CD4-positive, alpha-beta T cell treated with Interleukin-4 for 4 hours (primary cell): ENCODE results near the gene FCMR.

ENCODE experiments used
- DNase-seq: peaks from one replicate; pipeline ENCODE4 v3.0.0-alpha.2; 2020

The FCMR gene

GRCh38 chr1:206898089-206898914, 23.4 kb downstream of the FCMR start:
- DNase-seq = no peak

GRCh38 chr1:206897175-206897574, 24.6 kb downstream of the FCMR start, which contains the start of gene IL24:
IL24 (plus strand) TSS chr1:206897443; CDS start chr1:206897833, 390 bp downstream.
- DNase-seq = no peak

DNA sequence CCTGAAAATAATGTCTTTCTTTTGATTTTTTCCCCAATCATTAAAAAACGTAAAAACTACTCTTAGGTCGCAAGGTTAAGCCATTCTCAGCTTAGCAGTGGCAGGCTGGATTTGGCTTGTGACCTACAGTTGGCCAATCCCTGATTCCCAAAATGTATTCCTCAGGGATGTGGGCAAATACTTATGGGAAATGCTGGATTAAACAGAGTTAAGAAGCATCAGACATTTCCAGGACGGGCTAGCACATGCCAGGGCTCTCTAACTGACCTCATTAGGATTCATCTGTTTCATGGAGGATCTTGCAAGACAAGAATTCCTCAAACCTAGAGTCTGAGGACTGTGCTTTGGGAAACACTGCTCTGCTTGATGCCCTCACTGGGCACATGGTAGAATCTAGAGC, 25.5 kb downstream of the FCMR start:
- DNase-seq = no peak

DNA sequence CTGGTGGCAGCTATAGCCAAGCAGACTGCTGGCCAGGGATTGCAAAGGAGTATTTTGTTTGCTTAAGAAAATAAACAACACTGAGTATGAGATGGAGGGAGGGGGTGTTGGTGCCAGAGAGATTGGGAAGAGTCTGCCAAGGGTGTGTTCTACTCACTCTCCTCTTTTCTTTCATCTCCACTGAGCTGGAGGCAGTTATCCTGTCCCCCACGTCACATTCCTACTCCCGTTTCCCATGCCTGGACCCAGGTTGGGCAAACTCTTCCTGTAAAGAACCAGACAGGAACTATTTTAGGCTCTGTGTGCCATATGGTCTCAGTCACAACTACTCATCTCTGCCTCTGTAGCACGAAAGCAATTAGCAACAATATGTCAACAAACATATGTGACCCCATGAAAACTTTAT, 25.9 kb downstream of the FCMR start:
- DNase-seq = no peak

DNA sequence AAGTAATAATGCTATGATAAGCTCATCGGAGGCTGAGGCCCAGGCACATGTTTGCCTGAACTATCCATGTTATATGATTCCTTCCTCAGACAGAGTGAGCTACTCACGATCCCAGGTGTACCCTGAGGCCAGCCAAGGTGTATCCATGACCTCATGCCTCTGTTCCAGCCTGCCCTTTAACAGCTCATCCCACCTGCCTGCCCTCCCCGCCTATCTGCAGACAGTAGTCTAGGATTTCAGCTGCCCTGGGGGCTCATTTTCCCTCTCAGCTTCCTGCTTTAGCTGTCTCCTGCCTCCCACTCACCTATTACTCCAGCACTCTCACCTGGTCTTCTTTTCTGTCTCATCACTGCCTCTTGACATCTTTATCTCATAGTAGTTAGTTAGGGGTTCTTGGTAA, 26.4 kb downstream of the FCMR start:
- no peak for DNase-seq

DNA sequence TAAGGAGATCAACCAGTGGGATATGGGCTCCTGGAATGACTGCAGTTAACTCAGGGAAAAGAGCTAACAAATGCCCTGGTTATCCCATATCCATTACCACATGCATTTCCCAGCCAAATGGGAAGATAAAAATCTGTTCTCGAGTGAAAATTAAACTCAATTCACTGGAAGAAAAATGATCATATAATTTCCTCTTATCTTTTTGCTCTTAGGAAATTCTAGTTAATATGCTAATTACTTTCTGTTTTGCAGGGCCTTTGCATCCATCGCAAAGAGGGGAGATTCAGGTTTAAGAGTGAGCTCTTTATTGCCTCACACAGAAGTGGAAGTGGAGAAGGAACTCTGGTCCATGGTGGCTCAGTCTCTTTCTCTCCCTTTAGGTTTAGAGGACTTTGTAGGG, 28.4 kb downstream of the FCMR start:
- DNase-seq = no peak

- no peak for DNase-seq
These were observed 29.3 kb downstream of the FCMR start for GRCh38 chr1:206892351-206892984.

DNA sequence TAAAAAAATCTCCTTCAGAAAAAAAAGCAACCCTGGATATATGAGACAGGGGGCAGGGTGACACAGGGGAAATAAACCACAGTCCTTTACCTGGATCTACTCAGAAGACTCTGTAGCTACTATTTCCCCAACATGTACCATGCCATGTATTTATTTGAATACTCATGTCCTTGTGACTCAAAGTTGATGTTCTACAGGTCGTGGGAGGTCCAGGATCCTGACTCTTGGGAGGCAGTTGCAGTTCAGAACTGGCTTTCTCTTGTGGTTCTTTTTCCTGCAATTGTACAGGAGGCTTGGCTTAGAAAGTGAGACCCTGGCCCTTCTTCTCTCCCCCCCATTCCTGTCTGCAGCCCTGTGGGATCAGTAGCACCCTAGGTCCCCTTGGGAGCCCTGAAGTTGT, 30.3 kb downstream of the FCMR start:
- no peak for DNase-seq

DNA sequence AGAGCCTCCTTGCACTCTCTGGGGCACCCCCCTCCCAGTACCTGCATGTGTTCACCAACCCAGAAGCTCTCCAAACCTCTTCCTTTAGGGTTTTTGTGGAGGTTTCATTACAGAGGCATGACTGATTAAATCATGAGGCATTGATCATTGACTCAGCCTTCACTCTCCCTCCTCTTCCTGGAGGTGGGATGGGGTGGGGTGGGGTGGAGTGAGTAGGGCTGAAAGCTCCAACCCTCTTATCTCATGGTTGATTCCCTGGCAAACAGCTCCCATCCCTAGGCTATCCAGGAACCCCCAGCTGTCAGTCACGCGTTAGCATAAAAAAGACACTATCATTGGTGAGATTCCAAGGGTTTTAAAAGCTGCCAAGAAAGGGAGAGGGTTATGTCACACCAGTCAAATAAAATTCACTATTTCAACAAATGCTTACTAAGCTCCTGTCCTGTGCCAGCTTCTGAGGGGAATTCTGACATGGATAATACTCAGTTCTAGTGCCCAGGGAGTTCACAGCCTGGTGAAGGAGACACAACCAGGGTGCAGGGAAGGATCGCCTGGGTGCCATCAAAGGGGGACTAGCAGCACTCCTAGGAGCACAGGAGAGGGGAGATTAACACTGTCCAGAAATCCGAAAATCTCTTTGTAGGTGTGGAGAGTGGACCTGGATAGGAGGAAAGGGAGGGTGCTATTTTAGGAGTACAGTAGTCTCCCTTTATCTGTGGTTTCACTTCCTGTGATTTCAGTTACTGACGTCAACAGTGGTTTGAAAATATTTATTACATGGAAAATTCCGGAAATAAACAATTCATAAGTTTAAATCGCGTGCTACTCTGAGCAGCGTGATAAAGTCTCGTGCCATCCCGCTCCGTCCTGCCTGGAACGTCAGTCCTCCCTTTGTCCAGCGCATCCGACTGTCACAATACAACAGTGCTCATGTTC, 31.3 kb downstream of the FCMR start:
- DNase-seq = no peak

DNA sequence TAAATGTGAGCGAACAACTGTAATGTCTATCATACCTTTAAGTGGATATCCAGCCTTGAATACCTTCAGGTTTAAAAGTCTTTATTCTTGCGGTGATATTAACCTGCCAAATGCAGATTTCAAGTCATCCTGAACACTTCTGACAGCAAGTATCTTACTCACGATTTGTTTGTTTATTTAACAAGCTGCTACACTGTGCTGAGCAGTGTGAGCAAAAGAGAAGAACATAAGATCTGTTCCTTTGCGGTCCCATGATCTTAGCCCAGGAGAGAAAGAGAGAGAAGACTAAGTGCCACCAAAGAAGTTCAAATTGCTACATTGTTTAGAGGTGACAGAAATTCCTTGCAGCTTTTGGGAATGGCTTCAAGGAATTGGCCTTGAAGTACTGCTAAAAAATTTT, 34.0 kb downstream of the FCMR start:
- DNase-seq = no peak

GRCh38 chr1:206886831-206887230, 34.9 kb downstream of the FCMR start:
- no peak for DNase-seq

DNA sequence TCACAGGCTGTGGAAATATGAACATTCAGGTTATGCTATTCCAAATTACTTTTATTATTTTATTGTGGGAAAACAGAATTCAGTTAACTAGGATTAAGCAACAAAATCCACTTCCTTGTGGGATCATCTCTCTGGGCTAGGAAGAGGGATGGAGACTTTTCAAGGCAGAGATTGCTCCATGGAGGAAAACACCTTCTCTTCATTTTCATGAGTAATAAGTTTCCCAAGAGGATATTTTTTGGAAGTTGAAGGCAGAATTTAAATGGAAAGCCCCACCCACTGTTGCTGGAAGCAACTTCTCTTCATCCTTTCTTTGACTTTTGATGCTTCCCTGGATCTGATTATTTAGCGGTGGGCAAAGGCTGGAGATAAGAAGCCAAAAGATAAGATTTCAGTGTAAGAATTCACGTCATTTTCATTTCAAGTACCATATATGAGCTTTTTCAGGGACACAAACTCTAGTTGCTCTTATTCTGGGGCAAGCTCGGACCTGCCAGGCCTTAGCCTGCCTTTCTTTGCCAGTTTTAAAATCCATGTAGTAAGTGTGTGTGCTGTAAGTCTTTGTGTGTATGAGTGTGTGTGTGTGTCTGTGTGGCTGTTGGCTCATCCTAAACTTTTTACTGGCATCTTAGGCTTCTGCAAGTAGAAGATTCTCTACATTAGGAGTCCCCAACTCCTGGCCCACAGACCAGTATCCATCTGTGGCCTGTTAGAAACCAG, 36.2 kb downstream of the FCMR start:
- no peak for DNase-seq

GRCh38 chr1:206883876-206884275, 37.9 kb downstream of the FCMR start:
- no peak for DNase-seq

- no peak for DNase-seq
These were observed 38.6 kb downstream of the FCMR start for GRCh38 chr1:206883160-206883559.

DNA sequence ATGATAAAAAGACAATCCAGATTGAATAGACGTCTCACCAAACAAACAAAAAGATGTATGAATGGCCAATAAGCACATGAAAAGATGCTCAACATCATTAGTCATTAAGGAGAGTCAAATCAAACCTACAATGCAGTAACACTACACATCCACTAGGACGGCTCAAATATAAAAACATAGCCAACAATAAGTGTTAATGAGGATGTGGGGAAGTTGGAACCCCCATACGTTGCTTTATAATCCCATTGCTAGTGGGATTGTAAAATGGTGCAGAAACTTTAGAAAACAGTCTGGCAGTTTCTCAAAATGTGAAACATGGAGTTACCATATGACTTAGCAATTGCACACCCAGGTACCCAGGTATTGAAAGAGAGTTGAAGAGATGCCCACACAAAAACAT, 39.2 kb downstream of the FCMR start:
- no peak for DNase-seq

GRCh38 chr1:206880314-206880713, 41.4 kb downstream of the FCMR start:
- DNase-seq = no peak

- no peak for DNase-seq
These were observed 43.3 kb downstream of the FCMR start for GRCh38 chr1:206878456-206878855.

GRCh38 chr1:206875752-206876377, 45.9 kb downstream of the FCMR start:
- no peak for DNase-seq

GRCh38 chr1:206873603-206874188, 48.0 kb downstream of the FCMR start:
- DNase-seq = no peak

DNA sequence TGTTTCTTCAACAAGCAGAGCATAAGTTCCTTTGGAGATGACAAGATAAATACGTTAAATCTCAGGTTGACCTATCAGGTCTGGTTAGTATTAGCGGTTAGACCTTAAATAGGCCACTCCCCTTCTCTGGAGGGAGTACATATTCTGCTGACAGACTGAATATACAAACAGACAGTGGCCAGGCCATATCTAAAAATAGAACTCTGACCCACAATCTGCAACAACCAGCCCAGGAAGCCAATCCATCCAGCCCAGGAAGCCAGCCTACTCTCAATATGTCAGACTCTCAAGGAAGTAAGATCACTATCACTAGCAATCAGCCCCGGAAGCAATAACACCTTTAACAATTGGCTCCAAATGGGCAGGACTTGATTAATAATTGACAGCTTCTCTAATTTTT, 49.6 kb downstream of the FCMR start:
- DNase-seq = no peak

DNA sequence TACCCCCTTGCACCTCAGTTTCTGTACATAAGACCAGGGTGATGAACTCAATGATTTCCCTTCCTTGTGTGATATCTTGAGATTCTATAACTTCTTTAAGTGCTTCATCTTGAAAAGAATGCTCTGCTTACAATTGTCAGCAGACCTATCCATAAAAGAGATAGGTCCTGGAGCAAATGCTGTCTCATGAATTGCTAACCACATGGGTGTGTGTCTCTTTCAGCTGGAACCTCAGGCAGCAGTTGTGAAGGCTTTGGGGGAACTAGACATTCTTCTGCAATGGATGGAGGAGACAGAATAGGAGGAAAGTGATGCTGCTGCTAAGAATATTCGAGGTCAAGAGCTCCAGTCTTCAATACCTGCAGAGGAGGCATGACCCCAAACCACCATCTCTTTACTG, 53.5 kb downstream of the FCMR start:
- DNase-seq = no peak

DNA sequence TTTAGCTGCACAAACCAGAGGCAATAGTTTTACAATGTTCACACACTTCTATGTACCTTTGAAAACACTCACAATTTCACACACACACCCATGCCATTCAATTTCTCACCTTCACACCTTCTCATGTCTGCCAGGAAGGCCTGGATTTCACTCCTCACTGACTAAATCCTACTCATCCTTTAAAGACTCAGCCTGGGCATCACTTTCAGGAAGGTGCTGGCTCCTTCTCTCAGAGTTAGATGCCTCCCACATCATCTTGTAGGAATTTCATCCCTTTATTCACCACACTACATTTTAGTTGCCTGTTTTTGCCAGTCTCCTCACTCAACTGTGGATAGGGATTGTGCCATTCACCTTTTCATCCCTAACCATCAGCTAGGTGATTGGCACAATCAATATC, 54.0 kb downstream of the FCMR start:
- DNase-seq = no peak
